ENCODE results near the gene SPATA32. TPM values are rescaled to one million over a fixed set of nuclear protein-coding genes. Genes with fewer than 3 reads are reported as not detected.
A peak's percentile ranks its signal among the peaks of the same experiment; 100 is the strongest.

Gene SPATA32
- total RNA-seq, 1 experiment from 2014 or later: not detected

DNA sequence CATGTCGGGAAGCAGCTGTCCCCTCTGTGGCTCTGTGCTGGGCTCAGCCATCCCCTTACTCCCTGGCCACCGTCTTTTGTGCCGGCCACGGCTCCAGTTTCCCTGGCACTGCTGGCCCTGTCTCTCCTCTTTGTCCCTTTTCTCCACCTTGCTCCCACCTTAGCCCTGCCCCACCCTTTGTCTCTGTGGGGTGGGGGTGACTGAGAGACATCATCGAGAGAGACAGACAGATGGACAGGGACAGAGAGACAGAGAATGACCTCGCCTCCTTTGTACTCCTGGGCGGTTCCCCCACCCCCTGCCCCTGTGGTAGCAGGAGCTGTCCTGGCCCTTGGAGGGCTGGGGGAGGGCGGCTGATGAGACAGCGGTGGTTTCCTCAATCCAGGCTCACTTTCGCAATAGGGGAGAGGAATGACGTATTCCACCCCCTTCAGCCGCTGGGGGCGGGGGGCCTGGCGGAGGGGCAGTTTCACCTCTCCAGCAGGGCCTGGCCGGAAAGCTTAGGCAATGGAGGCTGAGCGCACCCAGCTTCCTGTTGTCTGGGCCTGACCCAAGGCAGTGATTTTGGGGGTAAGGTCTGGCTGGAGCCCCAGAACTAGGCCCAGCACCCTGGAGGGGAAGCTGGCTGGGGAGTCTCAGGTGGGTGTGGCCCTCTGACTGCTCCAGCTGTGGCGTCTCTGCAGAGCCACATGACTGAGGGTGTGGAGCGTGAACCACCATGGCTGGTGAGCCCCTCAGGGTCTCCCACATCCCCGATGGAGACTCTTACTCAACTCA lies 32.9 kb downstream of the SPATA32 start:
- intact Hi-C loops (cut with micrococcal nuclease): no loop called here
- H3K9me3 Mint-ChIP-seq (ENCODE audit: unreplicated experiment): no peaks in the 10 kb centered on the region
- H3K36me3 Mint-ChIP-seq (ENCODE audit: insufficient read depth, unreplicated experiment): no peaks in the 10 kb centered on the region
- no TSS peak for BruUV-seq (replicated peaks)
- DNase-seq (ENCODE audit: unreplicated experiment): peak; percentile 97
- H3K27ac Mint-ChIP-seq (ENCODE audit: low read depth, unreplicated experiment): peak overlapping the region; percentile 91
- peaks cover 53% of the 10 kb centered on the region for H3K4me1 Mint-ChIP-seq (ENCODE audit: insufficient read depth, unreplicated experiment)
- TF ChIP-seq, protein P1, sequence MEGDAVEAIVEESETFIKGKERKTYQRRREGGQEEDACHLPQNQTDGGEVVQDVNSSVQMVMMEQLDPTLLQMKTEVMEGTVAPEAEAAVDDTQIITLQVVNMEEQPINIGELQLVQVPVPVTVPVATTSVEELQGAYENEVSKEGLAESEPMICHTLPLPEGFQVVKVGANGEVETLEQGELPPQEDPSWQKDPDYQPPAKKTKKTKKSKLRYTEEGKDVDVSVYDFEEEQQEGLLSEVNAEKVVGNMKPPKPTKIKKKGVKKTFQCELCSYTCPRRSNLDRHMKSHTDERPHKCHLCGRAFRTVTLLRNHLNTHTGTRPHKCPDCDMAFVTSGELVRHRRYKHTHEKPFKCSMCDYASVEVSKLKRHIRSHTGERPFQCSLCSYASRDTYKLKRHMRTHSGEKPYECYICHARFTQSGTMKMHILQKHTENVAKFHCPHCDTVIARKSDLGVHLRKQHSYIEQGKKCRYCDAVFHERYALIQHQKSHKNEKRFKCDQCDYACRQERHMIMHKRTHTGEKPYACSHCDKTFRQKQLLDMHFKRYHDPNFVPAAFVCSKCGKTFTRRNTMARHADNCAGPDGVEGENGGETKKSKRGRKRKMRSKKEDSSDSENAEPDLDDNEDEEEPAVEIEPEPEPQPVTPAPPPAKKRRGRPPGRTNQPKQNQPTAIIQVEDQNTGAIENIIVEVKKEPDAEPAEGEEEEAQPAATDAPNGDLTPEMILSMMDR (IDR thresholded peaks at IDR 0.05; ENCODE audit: unreplicated experiment): no peak
- H3K4me3 Mint-ChIP-seq (ENCODE audit: unreplicated experiment): peak overlapping the region; percentile 46
- H3K27me3 Mint-ChIP-seq (ENCODE audit: insufficient read depth, unreplicated experiment): no peaks in the 10 kb centered on the region
- ChIA-PET CTCF (interaction anchor here (0.6 to 2.2 kb wide), 4 partner anchors 10 to 128 kb away, joined by 3 to 12 read pairs (median 8); partner anchors contain the start of gene ACBD4), POLR2A (interaction anchor here (0.5 to 3.5 kb wide), 13 partner anchors 10 to 196 kb away, joined by 3 to 26 read pairs (median 5); partner anchors contain the start of genes HEXIM1, HEXIM2, MAP3K14 and NMT1)

DNA sequence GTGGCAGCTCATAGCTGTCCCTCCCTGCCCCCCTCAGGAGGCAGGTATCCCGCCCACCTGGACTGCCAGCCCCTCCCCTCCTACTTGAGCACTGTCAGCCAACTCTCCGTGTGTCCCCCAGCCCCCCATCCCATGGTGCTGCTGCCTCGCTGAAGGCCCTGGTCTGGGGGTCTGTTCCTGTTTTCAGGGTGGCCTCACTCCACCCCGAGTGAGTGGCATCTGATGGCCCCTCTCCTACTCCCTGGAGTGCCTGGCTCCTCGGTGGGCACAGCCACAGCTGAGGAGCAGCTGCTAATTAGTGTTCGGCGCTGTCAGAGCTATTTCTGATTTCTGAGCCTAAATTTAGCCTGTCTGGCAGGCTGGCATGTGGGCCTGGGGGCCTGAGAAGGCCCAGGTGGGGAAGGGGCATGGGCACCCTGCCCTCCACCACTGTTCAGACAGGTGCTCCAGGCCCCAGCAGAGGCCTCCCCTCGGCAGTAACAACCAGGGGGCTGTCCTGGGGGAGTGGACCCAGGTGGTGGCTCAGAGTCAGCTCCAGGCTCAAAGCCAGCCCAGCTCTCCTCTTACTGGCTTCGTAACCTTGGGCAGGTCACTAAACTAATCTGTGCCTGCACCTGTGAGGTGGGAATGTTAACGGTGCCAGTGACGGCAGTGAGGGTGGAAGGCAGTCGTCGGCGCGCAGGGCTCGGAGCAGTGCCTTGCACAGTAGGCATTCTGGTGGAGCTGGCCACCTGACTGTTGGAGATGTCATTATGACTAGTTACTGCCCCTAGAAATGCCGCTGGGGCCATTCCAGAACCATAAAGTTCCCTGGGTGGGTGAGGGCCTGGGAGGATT lies 33.8 kb downstream of the SPATA32 start:
- TF ChIP-seq, protein P1 (IDR thresholded peaks at IDR 0.05; ENCODE audit: unreplicated experiment): no peak
- CTCF ChIA-PET: interaction anchor here (0.5 to 2.2 kb wide), 8 partner anchors 9 to 93 kb away, joined by 3 to 12 read pairs (median 4); partner anchors contain the start of genes ACBD4 and MAP3K14
- Mint-ChIP-seq H3K4me3 (ENCODE audit: unreplicated experiment) (peak overlapping the region; percentile 46), H3K4me1 (ENCODE audit: insufficient read depth, unreplicated experiment) (peaks cover 62% of the 10 kb centered on the region), H3K9me3 (ENCODE audit: unreplicated experiment) (no peaks in the 10 kb centered on the region), H3K27ac (ENCODE audit: low read depth, unreplicated experiment) (peak overlapping the region; percentile 91), H3K36me3 (ENCODE audit: insufficient read depth, unreplicated experiment) (peaks cover 6% of the 10 kb centered on the region), H3K27me3 (ENCODE audit: insufficient read depth, unreplicated experiment) (no peaks in the 10 kb centered on the region)
- TSS peak; percentile 28 for BruUV-seq (replicated peaks)
- POLR2A ChIA-PET: interaction anchor here (0.5 to 3.5 kb wide), 11 partner anchors 9 to 197 kb away, joined by 3 to 26 read pairs (median 6); partner anchors contain the start of genes HEXIM1, HEXIM2, MAP3K14 and NMT1
- peak; percentile 56 for DNase-seq (ENCODE audit: unreplicated experiment)
- intact Hi-C loops (cut with micrococcal nuclease): no loop called here

DNA sequence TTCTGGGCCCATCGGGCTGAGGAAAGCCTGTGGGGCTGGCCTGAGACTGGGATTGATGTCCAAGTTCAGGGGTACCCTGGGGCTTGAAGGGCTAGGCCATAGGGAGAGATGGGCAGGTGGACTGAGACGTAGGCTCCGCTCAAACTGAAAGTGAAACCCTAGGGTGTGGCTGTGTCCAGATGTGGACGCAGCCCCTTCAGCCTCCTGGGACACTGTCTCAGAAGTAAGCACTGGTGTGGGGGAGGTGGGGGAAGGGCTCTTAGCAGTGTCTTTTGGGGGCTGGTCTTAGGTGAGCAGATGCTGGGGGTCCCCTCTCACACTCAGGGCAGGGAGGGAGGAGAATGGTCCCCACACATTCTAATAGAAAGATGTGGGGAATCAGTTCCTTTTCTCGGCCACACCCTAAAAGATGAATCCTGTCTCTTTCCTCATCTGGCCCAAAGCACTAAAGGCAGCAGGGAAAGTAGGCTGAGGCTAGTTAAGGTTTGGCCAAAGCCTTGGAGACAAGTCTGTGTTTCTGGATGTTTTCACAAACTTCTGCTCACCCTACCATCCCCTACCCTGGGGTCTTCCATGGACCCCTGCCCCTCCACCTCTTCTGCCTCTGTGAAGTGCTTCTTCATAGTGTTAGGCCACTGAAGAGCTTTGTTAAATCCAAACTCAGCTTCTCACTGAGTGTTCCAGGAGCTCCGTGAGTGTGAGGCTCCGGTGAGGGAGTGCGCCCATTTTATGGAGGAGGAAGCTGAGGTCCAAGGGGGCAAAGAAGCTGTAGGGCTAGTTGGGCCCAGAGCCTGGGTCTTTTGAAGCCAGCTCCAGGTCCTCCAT lies 34.6 kb downstream of the SPATA32 start:
- ChIA-PET POLR2A (interaction anchor here (0.7 to 2.6 kb wide), 4 partner anchors 20 to 198 kb away, joined by 3 to 14 read pairs (median 4); partner anchors contain the start of gene HEXIM1), CTCF (interaction anchor here (0.5 to 2.2 kb wide), 7 partner anchors 8 to 93 kb away, joined by 3 to 12 read pairs (median 3); partner anchors contain the start of genes ACBD4 and MAP3K14)
- H3K9me3 Mint-ChIP-seq (ENCODE audit: unreplicated experiment): no peaks in the 10 kb centered on the region
- TF ChIP-seq, protein P1 (IDR thresholded peaks at IDR 0.05; ENCODE audit: unreplicated experiment): no peak
- H3K36me3 Mint-ChIP-seq (ENCODE audit: insufficient read depth, unreplicated experiment): peaks cover 6% of the 10 kb centered on the region
- H3K4me3 Mint-ChIP-seq (ENCODE audit: unreplicated experiment): no peak overlapping the region
- intact Hi-C loops (cut with micrococcal nuclease): no loop called here
- BruUV-seq (replicated peaks): no TSS peak
- H3K4me1 Mint-ChIP-seq (ENCODE audit: insufficient read depth, unreplicated experiment): peaks cover 65% of the 10 kb centered on the region
- H3K27me3 Mint-ChIP-seq (ENCODE audit: insufficient read depth, unreplicated experiment): no peaks in the 10 kb centered on the region
- H3K27ac Mint-ChIP-seq (ENCODE audit: low read depth, unreplicated experiment): peak overlapping the region; percentile 91
- DNase-seq (ENCODE audit: unreplicated experiment): peak; percentile 39

All from MCF 10A (cell line).